T-helper 2 cell treated with Interferon-gamma antibody and Interleukin-4, amounts not matched to agents 5 μg/mL and 100 μg/mL, for 36 hours (primary cell): ENCODE measurements around the gene ATP8B3.

Experiments used
- DNase-seq: peaks from one replicate; pipeline ENCODE4 v3.0.0; 2021; ENCODE audit warnings: low spot score
- H3K27ac Mint-ChIP-seq: one replicate; pipeline ENCODE4 v1.8.0; 2021; ENCODE audit warnings: mild to moderate bottlenecking, mixed read lengths
- H3K27me3 Mint-ChIP-seq: one replicate; pipeline ENCODE4 v1.8.0; 2021; ENCODE audit warnings: low read depth, mixed read lengths
- H3K36me3 Mint-ChIP-seq: one replicate; pipeline ENCODE4 v1.8.0; 2021; ENCODE audit warnings: low read depth, mixed read lengths
- H3K4me1 Mint-ChIP-seq: one replicate; pipeline ENCODE4 v1.8.0; 2021; ENCODE audit warnings: low read depth, mixed read lengths
- H3K4me3 Mint-ChIP-seq: one replicate; pipeline ENCODE4 v1.8.0; 2022; ENCODE audit warnings: mild to moderate bottlenecking, moderate library complexity, mixed read lengths
- H3K9me3 Mint-ChIP-seq: one replicate; pipeline ENCODE4 v1.8.0; 2021; ENCODE audit warnings: mixed read lengths

ATP8B3 gene

DNA sequence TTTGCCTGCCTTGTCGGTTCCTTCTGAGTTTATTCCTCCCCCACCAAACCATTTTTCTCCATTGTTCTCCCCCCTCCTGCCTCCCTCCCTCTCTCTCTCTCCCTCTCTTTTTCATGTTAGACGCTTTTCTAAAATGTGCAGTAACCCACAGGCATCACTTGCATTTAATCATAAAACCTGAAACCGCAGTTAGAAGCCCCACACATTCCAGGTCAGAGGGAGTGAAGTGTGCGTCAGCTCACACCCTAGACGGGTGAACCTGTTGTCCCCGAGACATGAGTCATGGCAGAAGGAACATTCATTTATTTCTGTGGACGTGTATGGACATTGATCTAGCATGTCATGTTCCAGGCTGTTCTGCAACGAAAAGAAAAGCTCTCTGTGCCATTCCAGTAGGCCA lies 38.9 kb downstream of the ATP8B3 start:
- H3K4me1 Mint-ChIP-seq = no peaks in the 10 kb centered on the region
- H3K36me3 Mint-ChIP-seq = peaks cover 3% of the 10 kb centered on the region
- H3K27ac Mint-ChIP-seq = no peak overlapping the region
- peaks cover 54% of the 10 kb centered on the region for H3K27me3 Mint-ChIP-seq
- peaks cover 16% of the 10 kb centered on the region for H3K9me3 Mint-ChIP-seq
- DNase-seq = no peak
- no peak overlapping the region for H3K4me3 Mint-ChIP-seq

GRCh38 chr19:1770866-1771576 lies 41.1 kb downstream of the ATP8B3 start:
- no peak overlapping the region for H3K4me3 Mint-ChIP-seq
- H3K9me3 Mint-ChIP-seq = peaks cover 16% of the 10 kb centered on the region
- H3K27ac Mint-ChIP-seq = no peak overlapping the region
- H3K27me3 Mint-ChIP-seq = peaks cover 52% of the 10 kb centered on the region
- no peaks in the 10 kb centered on the region for H3K4me1 Mint-ChIP-seq
- H3K36me3 Mint-ChIP-seq = no peaks in the 10 kb centered on the region
- DNase-seq = no peak

DNA sequence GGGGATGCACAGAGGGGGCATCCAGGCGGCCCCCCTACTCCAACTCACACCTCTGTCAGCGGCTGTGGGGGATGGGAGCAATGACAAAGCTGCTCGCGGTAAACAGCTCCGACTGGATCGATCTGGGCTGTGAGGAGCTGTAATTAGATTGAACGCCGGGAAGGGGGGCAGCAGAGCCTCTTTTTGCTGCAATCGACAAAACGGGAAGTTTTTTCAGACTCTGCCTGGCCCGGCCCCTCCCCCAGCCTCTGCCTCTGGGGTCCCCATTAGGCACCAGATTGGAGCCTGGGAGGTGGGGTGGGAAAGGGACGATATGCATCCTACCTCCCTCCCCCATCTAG lies 42.5 kb downstream of the ATP8B3 start:
- no peak for DNase-seq
- no peaks in the 10 kb centered on the region for H3K36me3 Mint-ChIP-seq
- no peak overlapping the region for H3K4me3 Mint-ChIP-seq
- no peak overlapping the region for H3K27ac Mint-ChIP-seq
- no peaks in the 10 kb centered on the region for H3K4me1 Mint-ChIP-seq
- H3K27me3 Mint-ChIP-seq = peaks cover 61% of the 10 kb centered on the region
- peaks cover 16% of the 10 kb centered on the region for H3K9me3 Mint-ChIP-seq

DNA sequence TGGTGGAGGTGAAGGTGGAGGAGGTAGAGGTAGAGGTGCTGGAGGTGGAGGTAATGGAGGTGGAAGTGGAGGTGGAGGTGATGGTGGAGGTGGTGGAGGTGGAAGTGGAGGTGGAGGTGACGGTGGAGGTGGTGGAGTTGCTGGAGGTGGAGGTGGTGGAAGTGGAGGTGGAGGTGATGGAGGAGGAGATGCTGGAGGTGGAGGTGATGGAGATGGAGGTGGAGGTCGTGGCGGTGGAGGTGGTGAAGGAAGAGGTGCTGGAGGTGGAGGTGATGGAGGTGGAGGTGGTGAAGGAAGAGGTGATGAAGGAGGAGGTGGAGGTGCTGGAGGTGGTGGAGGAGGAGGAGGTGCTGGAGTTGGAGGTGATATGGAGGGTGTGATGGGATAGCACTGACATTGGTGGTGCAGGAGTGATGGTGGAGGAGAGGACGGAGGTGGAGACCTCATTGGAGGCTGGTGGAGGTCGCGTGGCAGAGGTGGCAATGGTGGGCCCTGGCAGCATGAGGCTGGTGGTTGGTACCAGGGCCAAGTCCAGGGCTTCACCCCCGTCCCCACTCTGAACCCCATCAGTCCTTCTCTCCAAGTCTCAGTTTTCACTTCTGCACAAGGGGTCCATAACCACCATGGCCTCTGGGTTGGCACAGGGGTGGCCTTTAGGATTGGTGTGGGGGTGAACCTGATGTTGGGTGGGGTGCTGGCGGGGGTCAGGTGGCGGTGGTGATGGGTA lies 43.0 kb downstream of the ATP8B3 start:
- no peak for DNase-seq
- no peaks in the 10 kb centered on the region for H3K4me1 Mint-ChIP-seq
- H3K36me3 Mint-ChIP-seq = no peaks in the 10 kb centered on the region
- peaks cover 16% of the 10 kb centered on the region for H3K9me3 Mint-ChIP-seq
- H3K27ac Mint-ChIP-seq = no peak overlapping the region
- H3K27me3 Mint-ChIP-seq = peaks cover 63% of the 10 kb centered on the region
- no peak overlapping the region for H3K4me3 Mint-ChIP-seq

DNA sequence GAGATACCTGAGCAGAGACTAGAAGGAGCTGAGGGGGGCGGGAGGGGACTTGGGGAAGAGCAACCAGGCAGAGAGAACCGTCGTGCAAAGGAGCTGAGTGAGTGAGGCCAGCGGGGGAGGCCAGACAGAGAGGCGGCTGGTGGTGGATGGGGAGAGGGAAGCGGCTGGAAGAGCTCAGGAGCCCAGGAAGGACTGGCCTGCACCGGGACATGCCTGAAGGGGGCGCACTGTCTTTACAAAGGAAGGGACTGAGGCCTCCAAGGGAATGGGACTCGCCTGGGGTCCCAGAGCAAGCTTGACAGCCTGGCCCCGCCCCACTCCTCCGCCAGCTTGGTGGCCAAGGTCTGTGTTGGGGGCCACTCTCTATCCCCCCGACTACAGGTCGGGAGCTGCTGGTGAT lies 43.8 kb downstream of the ATP8B3 start:
- Mint-ChIP-seq H3K36me3 (no peaks in the 10 kb centered on the region), H3K9me3 (peaks cover 16% of the 10 kb centered on the region), H3K27me3 (peaks cover 65% of the 10 kb centered on the region), H3K27ac (no peak overlapping the region), H3K4me1 (no peaks in the 10 kb centered on the region), H3K4me3 (no peak overlapping the region)
- no peak for DNase-seq

DNA sequence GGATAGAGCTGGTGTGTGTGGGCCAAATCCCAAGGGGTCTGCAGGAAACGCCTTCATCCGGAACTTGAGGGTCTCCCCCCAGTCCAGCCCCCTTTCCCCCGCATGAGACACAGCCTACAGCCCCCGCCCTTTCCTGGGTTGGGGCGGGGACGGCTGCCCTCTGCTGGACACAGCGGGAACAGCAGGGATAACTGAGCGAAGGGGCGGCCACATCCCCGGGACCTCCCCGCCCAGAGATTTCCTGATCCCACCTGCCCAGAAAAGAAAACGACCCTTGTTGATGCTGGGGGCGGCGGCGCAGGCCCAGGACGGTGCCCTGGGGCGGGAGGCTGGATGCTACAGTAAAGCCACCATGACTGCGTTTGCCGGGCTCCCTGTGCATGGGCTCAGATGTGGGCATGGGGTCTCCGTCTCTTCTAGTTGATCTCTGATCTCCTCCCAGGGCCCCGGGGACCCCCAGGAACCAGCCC lies 44.6 kb downstream of the ATP8B3 start:
- Mint-ChIP-seq H3K27me3 (peaks cover 65% of the 10 kb centered on the region), H3K4me1 (no peaks in the 10 kb centered on the region), H3K4me3 (no peak overlapping the region), H3K36me3 (no peaks in the 10 kb centered on the region), H3K9me3 (peaks cover 16% of the 10 kb centered on the region), H3K27ac (no peak overlapping the region)
- peak; percentile 43 for DNase-seq

- no peaks in the 10 kb centered on the region for H3K4me1 Mint-ChIP-seq
- H3K9me3 Mint-ChIP-seq = peaks cover 16% of the 10 kb centered on the region
- no peak overlapping the region for H3K27ac Mint-ChIP-seq
- no peak overlapping the region for H3K4me3 Mint-ChIP-seq
- peaks cover 64% of the 10 kb centered on the region for H3K27me3 Mint-ChIP-seq
- DNase-seq = no peak
- H3K36me3 Mint-ChIP-seq = no peaks in the 10 kb centered on the region
Measured at GRCh38 chr19:1766800-1767352, 45.2 kb downstream of the ATP8B3 start.

- H3K27ac Mint-ChIP-seq = no peak overlapping the region
- H3K4me3 Mint-ChIP-seq = no peak overlapping the region
- peaks cover 11% of the 10 kb centered on the region for H3K9me3 Mint-ChIP-seq
- H3K36me3 Mint-ChIP-seq = no peaks in the 10 kb centered on the region
- H3K4me1 Mint-ChIP-seq = no peaks in the 10 kb centered on the region
- H3K27me3 Mint-ChIP-seq = peaks cover 69% of the 10 kb centered on the region
- DNase-seq = no peak
Measured at GRCh38 chr19:1765904-1766799, 45.9 kb downstream of the ATP8B3 start.

- DNase-seq = no peak
- H3K36me3 Mint-ChIP-seq = no peaks in the 10 kb centered on the region
- peaks cover 4% of the 10 kb centered on the region for H3K9me3 Mint-ChIP-seq
- H3K4me1 Mint-ChIP-seq = no peaks in the 10 kb centered on the region
- H3K4me3 Mint-ChIP-seq = no peak overlapping the region
- H3K27me3 Mint-ChIP-seq = peaks cover 70% of the 10 kb centered on the region
- no peak overlapping the region for H3K27ac Mint-ChIP-seq
Measured at GRCh38 chr19:1765232-1765903, 46.7 kb downstream of the ATP8B3 start.

GRCh38 chr19:1764729-1765128 lies 47.3 kb downstream of the ATP8B3 start:
- Mint-ChIP-seq H3K36me3 (no peaks in the 10 kb centered on the region), H3K4me3 (no peak overlapping the region), H3K9me3 (no peaks in the 10 kb centered on the region), H3K27me3 (peaks cover 69% of the 10 kb centered on the region), H3K27ac (no peak overlapping the region), H3K4me1 (no peaks in the 10 kb centered on the region)
- DNase-seq = no peak

DNA sequence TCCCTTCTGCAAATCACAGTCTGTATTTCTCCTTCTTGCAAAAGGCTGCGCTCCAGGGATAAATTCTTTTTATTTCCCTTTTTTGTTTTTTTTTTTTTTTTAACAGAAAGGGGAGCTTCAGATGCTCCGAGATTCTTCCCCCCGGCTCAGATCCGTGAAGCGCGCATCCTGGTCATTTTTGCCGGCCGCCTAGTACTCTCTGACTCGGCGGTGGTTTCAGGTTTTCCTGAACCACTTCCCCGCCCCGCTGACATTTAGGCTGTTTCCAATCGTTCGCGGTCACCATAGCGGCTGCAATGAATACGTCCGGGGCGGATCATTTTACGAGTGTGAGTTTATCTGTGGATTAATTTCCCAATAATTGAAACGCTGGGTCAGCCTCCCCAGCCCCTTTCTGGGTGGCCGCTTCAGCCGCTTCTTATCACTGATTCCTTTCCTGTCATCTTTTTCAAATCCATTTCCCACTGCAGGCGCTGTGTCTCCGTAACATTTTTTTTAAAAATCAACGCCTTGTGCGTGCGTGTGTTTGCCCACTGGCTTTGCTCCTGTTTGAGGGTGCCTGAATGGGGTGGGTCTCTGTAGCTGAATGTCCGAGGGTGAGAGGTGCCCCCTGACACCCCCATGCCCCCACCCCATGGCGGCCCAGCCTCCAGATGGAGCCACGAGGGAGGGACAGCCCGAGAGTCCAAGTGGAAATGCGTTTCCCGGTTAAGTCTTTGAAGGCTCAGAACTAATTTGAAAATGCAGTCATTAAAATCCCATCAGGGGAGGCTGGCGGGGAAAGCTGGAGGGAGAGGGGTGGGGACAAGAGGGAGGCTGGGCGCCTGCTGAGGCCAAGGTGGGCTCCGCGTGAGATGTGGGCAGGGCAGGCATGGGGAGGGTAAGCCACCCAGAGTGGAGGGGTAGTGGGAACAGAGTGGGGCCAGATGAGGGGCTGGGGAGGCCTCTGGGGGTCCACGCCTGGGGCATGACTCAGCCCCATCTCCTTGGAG lies 48.1 kb downstream of the ATP8B3 start:
- Mint-ChIP-seq H3K27ac (no peak overlapping the region), H3K36me3 (no peaks in the 10 kb centered on the region), H3K4me3 (no peak overlapping the region), H3K9me3 (no peaks in the 10 kb centered on the region), H3K27me3 (peaks cover 75% of the 10 kb centered on the region), H3K4me1 (no peaks in the 10 kb centered on the region)
- DNase-seq = no peak

- Mint-ChIP-seq H3K4me3 (no peak overlapping the region), H3K36me3 (no peaks in the 10 kb centered on the region), H3K4me1 (no peaks in the 10 kb centered on the region), H3K27ac (no peak overlapping the region), H3K27me3 (peaks cover 78% of the 10 kb centered on the region), H3K9me3 (no peaks in the 10 kb centered on the region)
- no peak for DNase-seq
Measured at GRCh38 chr19:1762243-1763117, 49.6 kb downstream of the ATP8B3 start.
